HepG2 (cell line): ENCODE measurements around the gene KIF21B. TPM values are rescaled to one million over a fixed set of nuclear protein-coding genes. Genes with fewer than 3 reads are reported as not detected.

ENCODE experiments used
- ATAC-seq: fragments of 200-7000 bp; cut with Tn5 transposase; 3 replicates; pipeline ENCODE4 v1.9.1; 2020; ENCODE audit warnings: mild to moderate bottlenecking, moderate library complexity
- BruUV-seq: library from RNA; stranded (reverse); fragments of 400-500 nt; replicated peaks from 2 replicates; lab custom pipeline; 2021; lab: Mats Ljungman, UMichigan
- CTCF ChIA-PET: fragments of 300-600 bp; formaldehyde crosslinking; extraction: SDS; loops from one replicate; lab custom pipeline; 2021; ENCODE audit warnings: low total read pairs, inconsistent platforms, low intra/inter-chr PET ratio; lab: Yijun Ruan, JAX
- POLR2A ChIA-PET: fragments of 350-600 bp; sonication (Branson Sonifier 250); formaldehyde crosslinking; loops from one replicate; lab custom pipeline; 2020; ENCODE audit warnings: antibody characterized with exemption, inconsistent platforms; lab: Yijun Ruan, JAX
- DNase-seq: peaks from one replicate; pipeline ENCODE4 v3.0.0-alpha.2; 2015; ENCODE audit warnings: low spot score
- FAIRE-seq: peaks from 3 replicates; lab custom pipeline; 2011; peaks lifted over from hg19 to GRCh38; lab: Jason Lieb, UNC
- H2AFZ ChIP-seq: one replicate; pipeline ENCODE4 v1.6.1; 2011; ENCODE audit warnings: low read length, inconsistent platforms
- H3K27ac ChIP-seq: fragments of 300-600 bp; 3 replicates; pipeline ENCODE4 v1.8.0; 2011; ENCODE audit warnings: mixed run types, mild to moderate bottlenecking, mixed read lengths, low read length, inconsistent platforms; ENCODE audit not compliant: insufficient read depth; ENCODE audit errors: extremely low read length
- H3K27me3 ChIP-seq, 2 experiments: fragments of 200-600 bp in 1 of 2; 2 replicates in 1 of 2; 3 replicates in 1 of 2; pipeline versions ENCODE4 v1.6.0 to v1.8.0; 2011; ENCODE audit warnings: low read length in 2 of 2, mild to moderate bottlenecking in 2 of 2, moderate library complexity in 2 of 2, inconsistent platforms in 1 of 2; ENCODE audit not compliant: insufficient read depth in 2 of 2, control insufficient read depth in 1 of 2
- H3K36me3 ChIP-seq, 2 experiments: fragments of 200-600 bp in 1 of 2; replicated peaks in 1 of 2; 2 replicates in 1 of 2; 3 replicates in 1 of 2; pipeline versions ENCODE4 v1.5.1 to v1.8.0; 2011; ENCODE audit warnings: low read length in 2 of 2, inconsistent platforms in 1 of 2; ENCODE audit not compliant: insufficient read depth in 2 of 2, control insufficient read depth in 1 of 2
- H3K4me1 ChIP-seq: 2 replicates; pipeline ENCODE4 v1.5.1; 2012; ENCODE audit warnings: low read length, inconsistent platforms; ENCODE audit not compliant: insufficient read depth
- H3K4me2 ChIP-seq: 2 replicates; pipeline ENCODE4 v1.6.0; 2011; ENCODE audit warnings: low read depth, low read length, inconsistent platforms
- H3K4me3 ChIP-seq, 3 experiments: fragments of 200-600 bp in 1 of 3; sonication (generic), shearing (Covaris generic) in 1 of 3; replicated peaks in 1 of 3; 2 replicates each; pipeline ENCODE4 v1.5.1; 2011 to 2016; ENCODE audit warnings: low read length in 3 of 3, inconsistent platforms in 2 of 3, low read depth in 2 of 3, mild to moderate bottlenecking in 2 of 3, control low read depth in 1 of 3, mixed read lengths in 1 of 3; ENCODE audit not compliant: insufficient read depth in 1 of 3
- H3K79me2 ChIP-seq: one replicate; pipeline ENCODE4 v1.6.1; 2011; ENCODE audit warnings: low read length, inconsistent platforms; ENCODE audit not compliant: insufficient read depth
- H3K9ac ChIP-seq: 2 replicates; pipeline ENCODE4 v1.6.0; 2011; ENCODE audit warnings: mild to moderate bottlenecking, low read depth, low read length, inconsistent platforms; ENCODE audit not compliant: insufficient read depth
- H3K9me3 ChIP-seq: 2 replicates; pipeline ENCODE4 v1.5.1; 2012; ENCODE audit warnings: mild to moderate bottlenecking, low read length
- H4K20me1 ChIP-seq: 2 replicates; pipeline ENCODE4 v1.6.0; 2011; ENCODE audit warnings: inconsistent platforms, mild to moderate bottlenecking, low read length, moderate library complexity; ENCODE audit not compliant: insufficient read depth
- BCLAF1 ChIP-seq: fragments of 450-650 bp; IDR thresholded peaks from 2 replicates; pipeline ENCODE4 v1.6.1; 2017; ENCODE audit warnings: mild to moderate bottlenecking
- NCOA5 ChIP-seq: sonication (generic); formaldehyde crosslinking; IDR thresholded peaks from 2 replicates; pipeline ENCODE4 v1.4.0; 2020; ENCODE audit warnings: missing genetic modification reagents
- ZNF839 ChIP-seq: sonication (generic); formaldehyde crosslinking; IDR thresholded peaks from 2 replicates; pipeline ENCODE4 v1.4.0; 2020; ENCODE audit warnings: missing genetic modification reagents, mild to moderate bottlenecking, borderline replicate concordance
- ZNF841 ChIP-seq: sonication (generic); formaldehyde crosslinking; IDR thresholded peaks from 2 replicates; pipeline ENCODE4 v1.8.1; 2023; ENCODE audit warnings: missing genetic modification reagents, borderline replicate concordance
- WGBS: methylation state at CpG from one replicate; pipeline ENCODE4 v1.1.6; 2017; ENCODE audit warnings: low lambda C conversion rate; 5-methylcytosine and 5-hydroxymethylcytosine counted together
- in situ Hi-C: cut with HindIII; loops from 2 replicates; pipeline ENCODE4 v1.10.0; 2017; ENCODE audit warnings: low pct_unique_long_range_greater_than_20kb; ENCODE audit not compliant: extremely low pct_ligation_motif_present
- intact Hi-C: fragments of 100-400 bp; cut with micrococcal nuclease; formaldehyde crosslinking; loops from one replicate; pipeline ENCODE4 v1.10.0; 2022; ENCODE audit not compliant: unreplicated experiment
- polyA plus RNA-seq, 8 experiments: library from polyadenylated mRNA; depleted of rRNA in 3 of 8; stranded (reverse) in 7 of 8; unstranded in 1 of 8; fragments of >200 nt; fragmentation: Illumina TruSeq in 4 of 8; extraction: Trizol in 4 of 8; gene quantifications; 2 replicates each; pipeline versions ENCODE4 v1.2.1 to v1.2.3, GENCODE V29; 2011 to 2016; ENCODE audit warnings: low read depth in 4 of 8, missing spikeins in 1 of 8, mixed read lengths in 1 of 8; ENCODE audit not compliant: insufficient read depth in 1 of 8
- total RNA-seq, 5 experiments: library from RNA; depleted of rRNA; stranded (reverse); fragments of >200 nt; fragmentation: Illumina TruSeq; extraction: Trizol; gene quantifications; 2 replicates each; pipeline ENCODE4 v1.2.3, GENCODE V29; 2016; ENCODE audit warnings: low read depth in 1 of 5
- TF ChIP-seq, protein P1 (sequence below): sonication (generic); formaldehyde crosslinking; IDR thresholded peaks from 2 replicates; pipeline ENCODE4 v1.4.0; 2020; ENCODE audit warnings: mild to moderate bottlenecking, missing genetic modification reagents

The KIF21B gene
- total and polyA plus RNA-seq, 2 of the 13 experiments (the other 11 are each of a cell fraction or from before 2014, with no cell fraction given), result 0.17 to 0.20 TPM

DNA sequence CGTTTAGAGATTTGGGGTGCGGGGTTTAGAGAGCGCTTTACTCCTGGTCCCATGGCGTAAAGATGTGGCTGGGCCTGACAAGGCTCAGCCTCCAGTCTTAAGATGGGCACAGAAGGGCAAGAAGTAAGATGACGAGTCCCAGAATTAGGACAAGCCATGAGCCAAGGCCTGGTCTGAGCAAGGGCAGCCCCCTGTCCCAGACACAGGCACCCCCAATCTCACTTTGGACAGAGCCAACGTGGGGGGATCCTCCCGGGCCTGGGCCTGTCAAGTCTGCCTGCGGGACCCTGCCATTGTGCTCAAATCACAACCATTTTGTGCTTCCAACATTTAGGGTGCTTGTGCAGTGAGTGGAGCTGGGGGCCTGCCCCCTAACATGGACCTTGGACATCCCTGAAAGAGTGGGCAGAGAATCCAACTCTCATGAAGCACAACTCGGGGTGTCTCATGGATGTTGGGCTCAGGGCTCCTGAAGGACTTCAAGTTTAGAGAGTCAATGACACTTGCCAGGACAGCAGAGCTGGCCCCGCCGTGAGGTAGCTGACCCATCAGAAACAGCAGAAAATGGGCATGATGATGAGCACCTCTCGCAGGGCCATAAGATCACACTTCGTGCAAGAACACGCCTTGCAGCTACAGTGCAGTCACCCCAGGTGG lies 52.6 kb downstream of the KIF21B start:
- Histone ChIP-seq H2AFZ (no peak overlapping the region), H3K4me1 (0 out of 2 replicates have a peak, but pooled peaks cover 19% of the 10 kb centered on the region), H3K4me3 (no peak overlapping the region), H3K36me3 (no peaks in the 10 kb centered on the region), H3K79me2 (no peaks in the 10 kb centered on the region), H3K4me2 (no peak overlapping the region), H3K27ac (no peak overlapping the region), H3K9me3 (no peaks in the 10 kb centered on the region), H4K20me1 (no peaks in the 10 kb centered on the region), H3K27me3 (peaks cover 2 to 8% of the 10 kb centered on the region in 2 experiments; a peak in 4 of 5 replicates), H3K9ac (no peak overlapping the region)
- intact Hi-C loops (loop anchor here (5.0 kb wide), 1 partner anchor 349 kb away; the partner anchor contains the start of gene KIF14), in situ Hi-C loops (loop anchor here (5.0 to 10.0 kb wide), 2 partner anchors 79 to 144 kb away; partner anchors contain the start of genes CACNA1S and INAVA)
- no peak for FAIRE-seq
- 94% methylated on average over 4 of the region's 14 CpGs for WGBS
- no peak for TF ChIP-seq BCLAF1
- TF ChIP-seq NCOA5 (CRISPR knock-in tag), result no peak
- TF ChIP-seq, protein P1, sequence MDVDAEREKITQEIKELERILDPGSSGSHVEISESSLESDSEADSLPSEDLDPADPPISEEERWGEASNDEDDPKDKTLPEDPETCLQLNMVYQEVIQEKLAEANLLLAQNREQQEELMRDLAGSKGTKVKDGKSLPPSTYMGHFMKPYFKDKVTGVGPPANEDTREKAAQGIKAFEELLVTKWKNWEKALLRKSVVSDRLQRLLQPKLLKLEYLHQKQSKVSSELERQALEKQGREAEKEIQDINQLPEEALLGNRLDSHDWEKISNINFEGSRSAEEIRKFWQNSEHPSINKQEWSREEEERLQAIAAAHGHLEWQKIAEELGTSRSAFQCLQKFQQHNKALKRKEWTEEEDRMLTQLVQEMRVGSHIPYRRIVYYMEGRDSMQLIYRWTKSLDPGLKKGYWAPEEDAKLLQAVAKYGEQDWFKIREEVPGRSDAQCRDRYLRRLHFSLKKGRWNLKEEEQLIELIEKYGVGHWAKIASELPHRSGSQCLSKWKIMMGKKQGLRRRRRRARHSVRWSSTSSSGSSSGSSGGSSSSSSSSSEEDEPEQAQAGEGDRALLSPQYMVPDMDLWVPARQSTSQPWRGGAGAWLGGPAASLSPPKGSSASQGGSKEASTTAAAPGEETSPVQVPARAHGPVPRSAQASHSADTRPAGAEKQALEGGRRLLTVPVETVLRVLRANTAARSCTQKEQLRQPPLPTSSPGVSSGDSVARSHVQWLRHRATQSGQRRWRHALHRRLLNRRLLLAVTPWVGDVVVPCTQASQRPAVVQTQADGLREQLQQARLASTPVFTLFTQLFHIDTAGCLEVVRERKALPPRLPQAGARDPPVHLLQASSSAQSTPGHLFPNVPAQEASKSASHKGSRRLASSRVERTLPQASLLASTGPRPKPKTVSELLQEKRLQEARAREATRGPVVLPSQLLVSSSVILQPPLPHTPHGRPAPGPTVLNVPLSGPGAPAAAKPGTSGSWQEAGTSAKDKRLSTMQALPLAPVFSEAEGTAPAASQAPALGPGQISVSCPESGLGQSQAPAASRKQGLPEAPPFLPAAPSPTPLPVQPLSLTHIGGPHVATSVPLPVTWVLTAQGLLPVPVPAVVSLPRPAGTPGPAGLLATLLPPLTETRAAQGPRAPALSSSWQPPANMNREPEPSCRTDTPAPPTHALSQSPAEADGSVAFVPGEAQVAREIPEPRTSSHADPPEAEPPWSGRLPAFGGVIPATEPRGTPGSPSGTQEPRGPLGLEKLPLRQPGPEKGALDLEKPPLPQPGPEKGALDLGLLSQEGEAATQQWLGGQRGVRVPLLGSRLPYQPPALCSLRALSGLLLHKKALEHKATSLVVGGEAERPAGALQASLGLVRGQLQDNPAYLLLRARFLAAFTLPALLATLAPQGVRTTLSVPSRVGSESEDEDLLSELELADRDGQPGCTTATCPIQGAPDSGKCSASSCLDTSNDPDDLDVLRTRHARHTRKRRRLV (CRISPR knock-in tag), result no peak
- no peak for TF ChIP-seq ZNF839 (CRISPR knock-in tag)
- TF ChIP-seq ZNF841 (CRISPR knock-in tag), result no peak
- no peak for DNase-seq
- no TSS peak for BruUV-seq
- no peak for ATAC-seq
- POLR2A ChIA-PET, result interaction anchor here (1.0 kb wide), 1 partner anchor 54 kb away, joined by 3 read pairs; no protein-coding TSS in a partner anchor
- CTCF ChIA-PET, result interaction anchor here (2.2 to 3.7 kb wide), 2 partner anchors 72 to 80 kb away, joined by 7 to 24 read pairs; no protein-coding TSS in a partner anchor
